Measurements from ENCODE around the gene TENM3.

Gene TENM3

DNA sequence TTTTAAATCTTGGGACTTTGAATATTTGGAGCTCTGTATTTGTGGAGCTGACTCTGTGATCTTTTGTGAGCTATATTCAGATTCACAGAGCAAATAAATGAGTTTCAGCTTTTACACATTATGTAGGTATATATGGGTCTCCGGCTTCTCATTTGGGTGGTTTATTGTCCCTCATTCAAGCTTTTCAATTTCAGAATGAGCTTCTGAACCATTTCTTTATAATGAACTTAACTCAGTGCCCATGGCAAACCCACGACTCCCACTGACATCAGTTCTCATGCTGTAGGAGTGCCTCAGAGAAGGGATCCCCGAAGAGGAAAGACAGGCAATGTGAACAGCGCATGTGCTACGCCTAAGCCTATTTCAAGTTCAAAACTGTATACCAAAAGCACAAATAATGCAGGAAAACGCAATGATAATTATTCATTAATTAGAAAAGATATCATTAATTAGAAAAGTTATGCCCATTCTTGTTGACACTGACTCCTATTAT lies 517.4 kb downstream of the TENM3 start:
- no peak for DNase-seq

DNA sequence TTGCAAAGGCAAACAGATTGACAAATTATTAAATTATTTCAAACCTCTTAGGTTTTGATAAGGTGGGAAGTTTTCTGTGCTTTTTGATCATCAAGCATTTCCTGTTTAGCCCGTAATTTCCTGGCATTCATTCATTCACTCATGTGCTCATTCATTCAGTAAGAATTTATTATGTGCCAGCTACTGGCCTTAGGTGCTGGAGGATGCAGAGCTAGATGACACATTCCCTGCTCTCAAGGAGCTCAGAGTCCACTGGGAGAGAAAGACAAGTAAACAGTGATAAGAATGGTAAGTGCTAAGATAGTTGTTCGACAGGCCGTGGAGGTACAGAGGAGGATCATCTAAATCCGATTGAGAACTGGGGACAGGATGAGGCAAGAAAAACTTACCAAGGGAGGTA lies 520.9 kb downstream of the TENM3 start:
- no peak for DNase-seq

DNA sequence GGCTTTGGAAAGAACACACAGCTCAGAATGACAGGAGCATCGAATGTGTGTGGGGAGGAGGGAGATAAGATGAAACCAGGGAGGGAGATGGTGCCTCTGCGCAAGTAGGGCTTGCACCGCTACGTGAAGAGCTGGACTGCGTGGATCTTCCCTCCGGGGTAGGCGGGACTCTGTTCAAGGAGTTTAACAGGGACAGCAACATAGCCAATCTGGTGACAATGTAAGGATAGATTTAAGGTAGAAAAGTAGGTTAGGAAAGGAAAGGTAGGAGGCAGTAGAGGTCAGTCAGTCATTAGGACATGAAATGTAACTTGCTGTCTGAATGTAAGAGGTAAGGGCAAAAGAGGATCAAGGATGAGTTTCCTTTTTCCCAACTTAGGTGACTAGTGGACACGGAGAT lies 521.4 kb downstream of the TENM3 start:
- DNase-seq: no peak

DNA sequence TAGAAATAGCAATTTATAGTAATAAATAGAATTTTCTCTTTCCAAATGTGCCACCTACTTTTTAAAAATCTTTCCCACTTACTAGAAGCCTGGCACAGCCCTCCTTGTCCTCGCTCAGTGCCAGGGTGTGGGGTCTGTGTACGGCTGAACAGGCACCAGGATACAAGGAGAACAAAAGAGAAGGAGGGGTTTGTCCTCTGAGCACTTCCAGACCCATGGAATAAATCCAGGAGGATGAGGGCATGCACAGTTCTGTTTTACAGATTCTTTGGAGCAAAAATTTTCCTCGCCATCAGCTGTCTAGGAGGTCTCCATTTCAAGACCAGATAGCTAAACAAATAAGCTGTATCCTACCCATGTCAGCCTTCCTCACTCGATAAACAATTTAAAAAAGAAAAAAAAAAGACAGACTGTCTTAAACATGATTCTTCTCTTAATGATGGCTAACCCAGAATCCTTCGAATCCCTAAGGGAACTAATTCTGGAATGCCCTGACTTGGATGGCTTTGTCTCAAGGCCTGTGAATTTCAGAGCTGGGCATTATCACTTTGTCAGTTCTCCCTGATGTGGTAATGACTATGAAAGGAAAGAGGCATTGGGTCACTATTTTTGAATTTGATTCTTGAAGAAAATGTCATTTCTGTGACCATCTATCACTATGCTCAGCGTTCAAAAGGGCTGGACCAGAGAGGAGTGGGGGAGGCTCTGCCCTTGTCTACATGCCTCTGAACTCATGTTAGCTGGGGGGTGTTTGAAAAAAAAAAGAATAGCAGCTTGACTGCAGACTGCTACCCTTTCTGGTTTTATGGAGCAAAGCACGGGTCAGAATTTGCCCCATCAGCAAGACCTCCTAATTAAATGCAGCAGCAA lies 523.0 kb downstream of the TENM3 start:
- DNase-seq: no peak

DNA sequence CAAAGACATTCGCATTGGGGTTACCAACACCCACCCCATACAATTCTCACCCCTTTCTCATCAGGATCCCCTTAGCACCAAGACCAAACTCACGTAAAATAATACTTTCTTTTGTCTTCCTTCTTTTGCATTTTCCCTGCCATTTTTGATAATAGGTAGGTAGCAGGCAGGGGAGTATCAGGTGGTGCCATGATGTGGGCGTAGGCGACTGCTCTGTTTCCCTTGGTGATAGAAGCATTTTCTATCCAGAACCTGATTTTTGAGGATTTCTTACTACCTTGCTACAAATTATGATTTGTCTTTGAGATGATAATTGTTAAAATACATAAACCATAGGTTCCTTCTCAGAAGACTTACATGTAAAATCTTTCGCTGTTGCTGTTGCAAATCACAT lies 523.7 kb downstream of the TENM3 start:
- DNase-seq: no peak

DNA sequence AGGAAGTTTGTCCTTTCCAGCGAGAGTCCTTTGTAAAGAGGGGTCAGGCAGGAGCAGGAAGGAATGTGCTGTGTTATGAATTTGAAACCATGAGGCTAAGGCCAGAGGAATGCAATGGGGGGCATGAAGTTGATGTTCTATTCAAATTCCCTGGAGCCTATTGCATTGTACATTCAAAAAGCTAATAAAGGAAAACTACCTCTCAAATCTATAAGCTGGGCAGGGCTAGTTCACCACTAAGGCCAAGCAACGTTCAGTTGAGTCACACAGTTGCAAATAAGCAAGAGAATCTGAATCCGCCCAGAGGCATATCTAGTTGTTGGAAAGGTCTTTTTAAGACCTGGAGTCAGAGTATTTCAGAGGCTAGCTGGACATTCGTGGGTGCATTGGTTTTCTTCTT lies 525.6 kb downstream of the TENM3 start:
- no peak for DNase-seq

DNA sequence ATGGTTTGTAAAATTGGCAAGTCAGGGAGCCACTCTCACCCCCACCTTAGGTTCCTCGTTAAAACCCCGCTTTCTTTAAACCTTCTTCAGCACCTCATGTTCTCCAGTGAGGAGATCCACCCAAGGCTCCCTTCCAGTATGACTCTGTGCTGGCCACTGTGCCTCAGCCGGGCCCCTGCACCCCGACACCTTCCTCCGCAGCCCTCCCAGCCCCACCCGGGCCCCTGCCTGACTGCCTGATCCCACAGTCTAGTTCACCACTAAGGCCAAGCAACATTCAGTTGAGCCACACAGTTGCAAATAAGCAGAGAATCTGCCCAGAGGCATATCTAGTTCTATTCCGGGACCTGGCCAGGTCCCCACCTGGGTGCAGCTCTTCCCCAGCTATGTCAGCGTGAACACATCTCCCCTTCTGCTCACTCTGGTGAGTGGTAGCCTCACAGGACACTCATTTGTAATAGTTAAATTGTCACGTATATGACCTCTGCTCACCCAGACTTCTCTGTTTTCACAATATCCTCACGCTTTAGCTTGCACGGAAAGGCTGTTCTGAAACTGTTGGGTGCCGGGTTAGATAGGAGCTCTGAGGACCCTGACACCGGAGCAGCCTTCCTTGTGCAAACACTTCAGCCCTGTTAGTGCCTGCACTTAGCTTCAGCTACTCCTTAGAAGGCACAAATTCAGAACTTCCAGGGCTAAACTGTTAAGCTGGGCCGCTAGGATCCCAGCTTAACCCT lies 527.2 kb downstream of the TENM3 start:
- no peak for DNase-seq

DNA sequence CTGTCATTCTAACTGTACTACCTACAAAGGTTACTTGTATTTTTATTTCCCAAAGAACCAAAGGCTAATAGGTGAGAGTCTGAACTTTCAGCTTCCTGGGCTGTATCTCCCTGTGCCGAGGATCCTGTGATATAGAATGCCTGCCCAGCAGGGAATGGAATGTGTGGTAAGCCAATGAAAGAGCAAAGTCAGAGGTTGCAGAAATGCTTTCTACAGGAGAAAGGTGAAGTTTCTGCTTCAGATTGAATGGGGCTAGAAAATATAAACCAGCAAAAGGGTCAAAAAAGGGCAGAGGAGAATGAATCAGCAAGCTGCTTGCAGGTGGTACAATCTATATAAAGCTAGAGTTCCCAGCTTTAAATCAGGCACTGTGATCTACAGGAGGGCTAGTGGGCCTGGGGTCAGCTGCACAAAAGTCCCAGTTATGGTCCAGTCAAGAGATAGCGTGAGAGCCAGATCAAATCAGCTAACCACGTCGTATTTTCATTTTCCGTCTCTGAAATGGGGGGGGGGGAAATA lies 527.9 kb downstream of the TENM3 start:
- DNase-seq: no peak

DNA sequence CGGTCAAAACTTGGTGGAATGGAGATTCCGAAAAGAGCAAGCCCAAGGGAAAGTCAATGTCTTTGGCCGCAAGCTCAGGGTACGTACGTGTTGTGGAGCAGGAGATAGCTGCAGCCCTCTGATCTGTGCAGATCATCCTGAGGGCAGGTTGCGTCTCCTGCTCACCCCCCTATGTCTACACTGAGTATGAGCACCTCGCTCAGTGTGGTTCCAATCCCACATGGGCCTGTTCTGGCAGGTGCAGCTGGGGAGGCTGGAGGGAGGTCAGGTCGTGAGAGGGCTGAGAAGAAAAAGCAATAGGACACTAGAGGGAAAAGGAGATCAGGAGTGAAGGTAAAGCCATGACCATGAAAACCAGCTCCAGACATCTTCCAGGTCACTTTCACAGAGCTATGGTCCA lies 531.9 kb downstream of the TENM3 start:
- DNase-seq: no peak

DNA sequence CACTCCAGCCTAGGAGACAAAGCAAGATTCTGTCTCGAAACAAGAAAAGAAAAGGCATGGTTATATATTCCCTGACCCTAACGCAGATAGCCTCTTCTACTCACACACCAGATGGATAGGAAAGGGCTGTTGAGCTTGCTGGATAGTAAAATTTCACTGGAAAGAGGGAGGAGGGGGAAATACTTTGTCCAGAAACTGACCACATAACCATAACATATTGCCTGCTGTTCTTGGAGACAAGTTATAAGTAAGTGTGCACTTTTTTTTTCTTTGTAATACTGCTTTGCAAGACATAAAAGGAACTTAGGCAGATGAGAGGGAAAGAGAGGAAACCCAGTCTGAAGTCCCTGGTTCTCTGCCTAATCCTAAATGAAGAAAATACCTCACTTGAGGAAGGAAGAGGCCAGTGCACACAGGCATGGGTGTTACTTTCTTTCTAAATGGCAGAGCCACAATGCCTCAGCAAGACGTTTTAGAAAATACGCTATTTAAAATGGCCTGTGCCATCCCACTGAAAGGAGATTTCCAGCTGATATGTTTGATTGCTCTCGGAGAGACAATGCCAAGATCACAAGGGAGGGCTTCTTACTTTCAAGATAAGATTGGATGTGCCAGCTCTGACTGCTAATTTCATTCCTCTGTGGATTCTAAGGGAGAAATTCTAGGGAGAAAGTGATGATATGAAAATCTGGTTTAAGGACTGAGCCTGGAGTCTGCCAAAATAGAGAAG lies 533.3 kb downstream of the TENM3 start:
- DNase-seq: no peak

DNA sequence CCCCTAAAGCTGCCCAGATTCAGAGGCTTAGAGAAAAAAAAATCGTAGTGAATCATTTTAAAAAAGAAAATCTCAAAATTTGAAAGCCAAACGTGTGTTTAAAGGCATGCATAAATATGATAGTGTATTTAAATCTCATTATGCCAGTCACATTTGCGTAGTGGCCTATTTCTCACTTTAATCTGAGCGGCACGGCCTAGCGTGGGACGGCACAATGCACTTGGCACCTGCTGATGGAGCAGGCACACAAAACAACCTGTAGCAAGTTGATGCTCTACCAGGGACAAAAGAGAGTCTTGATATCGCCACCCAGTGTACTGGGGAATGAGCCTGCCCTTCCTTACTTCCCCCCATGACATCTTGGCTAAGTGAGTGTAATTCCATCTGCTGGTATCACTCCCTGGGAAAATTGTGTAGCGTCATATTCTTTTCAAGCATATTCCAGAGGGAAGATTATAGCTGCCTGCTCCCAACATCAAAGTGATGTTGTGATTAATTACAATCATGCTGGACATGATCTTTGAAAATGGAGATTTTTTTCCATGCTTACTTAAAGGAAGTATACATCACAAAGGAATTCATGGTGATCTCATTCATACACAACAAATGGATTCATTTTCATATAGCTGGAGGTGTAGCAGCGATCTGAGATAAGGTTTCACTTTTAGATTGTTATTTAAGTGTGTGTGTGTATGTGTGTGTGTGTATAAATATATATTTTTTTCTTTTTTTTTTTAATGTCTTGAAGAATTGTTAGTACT lies 535.2 kb downstream of the TENM3 start:
- DNase-seq: no peak

DNA sequence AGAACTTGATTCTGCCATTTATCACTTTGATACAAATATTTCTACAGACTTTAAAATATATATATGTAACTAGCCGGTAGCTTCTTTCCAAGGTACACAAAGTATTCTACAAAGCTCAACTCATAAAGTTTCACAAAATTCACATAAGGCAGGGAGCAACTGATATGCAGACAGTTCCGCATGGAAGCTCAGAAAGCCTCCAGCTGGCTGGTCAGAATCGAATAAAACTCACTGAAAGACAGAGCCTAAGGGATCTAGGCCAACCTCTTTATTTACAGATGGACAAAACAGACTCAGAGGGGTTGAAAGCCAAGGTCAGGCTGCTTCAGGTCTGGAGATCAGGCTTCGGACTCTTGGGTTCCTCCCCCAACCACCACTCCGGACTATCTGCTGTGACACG lies 543.8 kb downstream of the TENM3 start:
- DNase-seq: no peak

DNA sequence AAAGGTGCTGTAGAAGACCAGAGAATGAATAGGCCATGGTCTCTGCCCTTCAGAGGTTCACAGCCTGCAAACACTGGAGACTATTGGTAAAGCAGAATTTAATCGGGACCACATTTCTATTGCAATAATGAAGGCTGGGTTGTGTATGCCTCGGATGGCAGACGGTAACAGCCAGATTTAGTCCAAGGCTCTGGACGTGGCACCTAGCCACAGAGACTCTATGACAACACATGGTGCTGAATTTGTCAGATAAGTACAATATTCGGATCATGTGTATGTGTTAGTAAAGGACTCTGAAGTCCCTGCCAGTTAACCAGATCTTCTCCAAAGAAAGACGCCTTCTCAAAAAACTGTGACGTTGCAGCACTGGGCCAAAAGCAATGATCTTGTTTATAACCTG lies 545.0 kb downstream of the TENM3 start:
- DNase-seq: no peak

DNA sequence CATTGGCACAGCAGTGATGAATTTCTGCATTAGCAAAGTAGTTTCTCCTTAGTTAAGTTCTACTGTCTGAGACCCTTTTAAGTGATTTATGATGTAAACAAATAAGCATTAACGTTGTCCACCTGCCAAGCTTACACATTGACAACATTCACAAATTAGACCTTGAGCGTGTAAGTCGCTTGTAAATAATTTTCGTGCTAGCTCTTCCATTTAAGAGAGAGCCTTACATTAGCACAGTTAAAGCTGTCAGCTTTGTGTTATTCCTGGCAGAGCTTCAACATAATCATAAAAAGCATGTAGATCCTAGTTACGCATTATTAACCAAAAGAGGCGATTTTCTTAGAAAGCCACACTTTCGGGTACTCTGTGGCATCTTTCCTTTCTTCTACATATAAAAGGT lies 546.3 kb downstream of the TENM3 start:
- no peak for DNase-seq

DNA sequence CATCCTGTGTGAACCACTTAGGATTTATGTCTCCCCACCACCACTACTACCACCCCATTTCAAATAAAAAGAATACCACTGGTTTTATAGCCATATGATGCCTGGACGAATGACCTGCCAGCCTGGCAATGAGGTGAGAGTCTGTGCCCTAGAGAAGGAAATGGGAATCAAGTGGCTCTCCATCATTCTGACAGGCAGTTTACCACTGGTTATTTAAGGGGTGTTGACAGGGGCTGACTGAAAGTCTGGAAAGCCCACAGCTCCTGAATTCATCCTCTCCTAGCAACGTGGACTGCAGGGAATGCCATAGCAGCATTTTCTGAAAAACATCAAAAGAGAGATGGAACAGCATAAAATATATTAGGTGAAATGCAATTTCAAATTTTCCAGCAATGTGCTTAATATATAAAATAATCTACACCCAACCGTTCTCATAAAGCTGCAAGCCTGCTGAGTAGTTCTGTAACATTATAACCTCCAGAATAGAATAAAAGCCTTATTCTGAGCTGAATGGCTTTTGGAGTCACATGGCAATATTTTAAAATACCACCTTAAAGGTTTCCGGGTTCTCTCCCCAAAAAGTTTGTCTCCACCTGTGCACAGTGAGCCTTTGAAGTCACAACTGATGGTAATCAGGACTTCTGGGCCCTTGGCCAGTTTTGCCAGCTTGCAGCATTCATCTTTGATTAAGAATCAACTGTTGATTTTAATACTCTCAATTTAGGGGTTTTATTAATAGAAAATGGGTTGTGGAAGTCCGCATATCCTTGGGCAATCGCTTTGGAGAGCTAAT lies 552.4 kb downstream of the TENM3 start:
- peak; percentile 15 for DNase-seq

DNA sequence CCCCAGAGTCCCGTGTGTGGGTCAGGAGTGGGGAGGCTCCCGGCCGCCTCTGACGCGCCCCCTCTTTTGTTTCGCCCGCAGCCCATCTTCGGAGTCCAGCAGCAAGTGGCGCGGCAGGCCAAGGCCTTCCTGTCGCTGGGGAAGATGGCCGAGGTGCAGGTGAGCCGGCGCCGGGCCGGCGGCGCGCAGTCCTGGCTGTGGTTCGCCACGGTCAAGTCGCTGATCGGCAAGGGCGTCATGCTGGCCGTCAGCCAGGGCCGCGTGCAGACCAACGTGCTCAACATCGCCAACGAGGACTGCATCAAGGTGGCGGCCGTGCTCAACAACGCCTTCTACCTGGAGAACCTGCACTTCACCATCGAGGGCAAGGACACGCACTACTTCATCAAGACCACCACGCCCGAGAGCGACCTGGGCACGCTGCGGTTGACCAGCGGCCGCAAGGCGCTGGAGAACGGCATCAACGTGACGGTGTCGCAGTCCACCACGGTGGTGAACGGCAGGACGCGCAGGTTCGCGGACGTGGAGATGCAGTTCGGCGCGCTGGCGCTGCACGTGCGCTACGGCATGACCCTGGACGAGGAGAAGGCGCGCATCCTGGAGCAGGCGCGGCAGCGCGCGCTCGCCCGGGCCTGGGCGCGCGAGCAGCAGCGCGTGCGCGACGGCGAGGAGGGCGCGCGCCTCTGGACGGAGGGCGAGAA lies 556.5 kb downstream of the TENM3 start:
- DNase-seq: no peak

DNA sequence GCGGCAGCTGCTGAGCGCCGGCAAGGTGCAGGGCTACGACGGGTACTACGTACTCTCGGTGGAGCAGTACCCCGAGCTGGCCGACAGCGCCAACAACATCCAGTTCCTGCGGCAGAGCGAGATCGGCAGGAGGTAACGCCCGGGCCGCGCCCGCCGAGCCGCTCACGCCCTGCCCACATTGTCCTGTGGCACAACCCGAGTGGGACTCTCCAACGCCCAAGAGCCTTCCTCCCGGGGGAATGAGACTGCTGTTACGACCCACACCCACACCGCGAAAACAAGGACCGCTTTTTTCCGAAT lies 557.0 kb downstream of the TENM3 start:
- no peak for DNase-seq

DNA sequence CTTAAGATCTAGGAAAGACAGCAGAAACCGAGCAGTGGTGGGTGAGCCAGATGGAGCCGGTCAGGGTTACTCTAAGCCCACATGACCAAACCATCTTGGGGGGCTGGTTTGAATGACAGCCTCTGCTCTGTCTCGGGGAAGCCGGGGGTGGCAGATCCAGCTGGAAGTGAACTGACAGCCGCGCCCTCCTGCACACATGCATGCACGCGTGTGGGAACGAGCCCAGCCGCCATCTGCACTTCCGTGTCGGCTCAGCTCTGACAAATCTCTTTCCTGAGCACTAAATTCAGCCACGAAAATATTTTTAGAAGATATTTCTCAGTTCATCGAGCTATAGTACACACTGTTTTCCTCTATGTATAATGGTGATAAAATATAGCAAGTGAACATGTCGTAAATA lies 558.4 kb downstream of the TENM3 start:
- DNase-seq: no peak

DNA sequence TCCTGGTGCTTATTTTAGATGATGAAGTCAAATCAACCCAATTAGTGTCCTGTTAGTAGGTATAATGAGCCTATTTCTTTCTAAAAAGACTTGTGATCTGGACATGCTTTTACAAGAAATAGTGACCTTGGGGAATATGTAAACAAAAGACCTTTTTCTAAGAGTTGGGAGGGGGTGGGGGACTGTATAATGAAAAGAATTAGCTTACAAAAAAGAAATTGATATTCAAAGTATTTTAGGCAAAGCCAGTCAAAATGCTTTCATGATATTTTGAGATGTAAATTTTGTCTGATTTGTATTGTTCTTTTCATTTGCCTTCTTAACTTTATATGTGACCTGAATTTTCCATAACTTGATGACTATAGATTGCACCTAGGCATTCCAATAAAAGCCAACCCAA lies 559.4 kb downstream of the TENM3 start:
- DNase-seq: no peak

DNA sequence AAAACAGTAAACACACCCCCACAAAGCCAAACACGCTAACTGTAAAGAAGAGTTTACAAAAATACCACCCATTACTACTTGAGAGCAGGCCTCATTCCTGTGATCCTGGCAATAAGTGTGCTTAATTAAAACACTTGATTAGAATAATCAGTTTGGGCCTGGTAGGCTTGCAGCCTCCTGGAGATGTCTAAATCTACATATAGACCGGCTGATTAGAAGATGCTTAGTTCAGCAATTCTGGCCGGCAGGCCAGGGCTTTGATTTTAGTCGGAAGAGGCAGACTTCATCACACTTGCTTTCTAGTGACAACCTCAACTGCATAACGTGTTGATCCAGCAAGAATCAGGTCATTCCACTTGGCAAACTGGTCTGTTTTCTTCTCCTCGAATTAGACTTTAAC lies 560.0 kb downstream of the TENM3 start:
- no peak for DNase-seq

DNA sequence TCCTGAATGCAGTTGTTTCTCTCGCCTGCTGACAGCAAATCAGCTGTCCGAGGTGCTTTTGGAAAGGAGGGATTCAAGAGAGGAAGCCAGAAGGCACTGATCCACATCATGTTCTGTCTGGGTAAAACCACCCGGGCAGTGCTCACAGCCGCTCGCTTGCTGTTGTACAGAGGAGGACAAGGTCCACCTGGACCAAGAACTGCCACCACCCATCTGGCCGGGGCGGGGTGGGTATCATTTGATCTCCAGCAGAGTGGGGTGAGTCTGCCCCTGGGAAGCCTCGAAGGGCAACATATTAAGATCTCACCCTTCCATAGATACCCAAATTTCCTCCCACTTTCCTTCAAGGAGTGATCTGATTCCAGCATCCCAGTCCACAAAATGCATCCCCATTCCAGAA lies 560.9 kb downstream of the TENM3 start:
- DNase-seq: no peak

Measured in SHP77 treated with DMSO at 0.1 percent for 48 hours (cell line).